Activated CD8-positive, alpha-beta memory T cell treated with anti-CD3 and anti-CD28 coated beads, Interleukin-2, amount 10 ng/mL, durations not matched to agents 7 days and 5 days (primary cell): ENCODE results near the gene CFAP74. TPM values are rescaled to one million over a fixed set of nuclear protein-coding genes. Genes with fewer than 3 reads are reported as not detected.

ENCODE experiments used
- ATAC-seq: fragments of 150-1000 bp; cut with Tn5 transposase; one replicate; pipeline ENCODE4 v1.10.0; 2021; ENCODE audit warnings: moderate library complexity
- CTCF ChIA-PET: fragments of 350-600 bp; sonication (Branson Sonifier 250); formaldehyde crosslinking; loops from one replicate; lab custom pipeline; 2021; ENCODE audit warnings: antibody characterized with exemption; lab: Charles Lee
- DNase-seq: peaks from one replicate; pipeline ENCODE4 v3.0.0-alpha.2; 2020
- H3K27ac Mint-ChIP-seq: one replicate; pipeline ENCODE4 v1.8.0; 2021; ENCODE audit warnings: mild to moderate bottlenecking, mixed read lengths
- H3K27me3 Mint-ChIP-seq: one replicate; pipeline ENCODE4 v1.8.0; 2021; ENCODE audit warnings: mixed read lengths
- H3K36me3 Mint-ChIP-seq: one replicate; pipeline ENCODE4 v1.8.0; 2021; ENCODE audit warnings: mild to moderate bottlenecking, mixed read lengths
- H3K4me1 Mint-ChIP-seq: one replicate; pipeline ENCODE4 v1.8.0; 2021; ENCODE audit warnings: mixed read lengths
- H3K4me3 Mint-ChIP-seq: one replicate; pipeline ENCODE4 v1.8.0; 2021; ENCODE audit warnings: mild to moderate bottlenecking, moderate library complexity, mixed read lengths
- H3K9me3 Mint-ChIP-seq: one replicate; pipeline ENCODE4 v1.8.0; 2022; ENCODE audit warnings: low read depth, mixed read lengths
- total RNA-seq, 2 experiments: library from RNA; stranded (reverse); gene quantifications; one replicate each; pipeline ENCODE4 v1.2.3, GENCODE V29; 2021

CFAP74 gene
- total RNA-seq, 2 experiments from 2014 or later: not detected

GRCh38 chr1:2046174-2046917 lies 42.8 kb upstream of the CFAP74 start:
- H3K4me3 Mint-ChIP-seq: no peak overlapping the region
- no peak overlapping the region for H3K27ac Mint-ChIP-seq
- H3K9me3 Mint-ChIP-seq: no peaks in the 10 kb centered on the region
- H3K4me1 Mint-ChIP-seq: peaks cover 16% of the 10 kb centered on the region
- CTCF ChIA-PET: interaction anchor here (1.0 to 4.3 kb wide), 5 partner anchors 9 to 106 kb away, joined by 3 to 84 read pairs (median 4); no protein-coding TSS in a partner anchor
- no peak for ATAC-seq
- no peaks in the 10 kb centered on the region for H3K36me3 Mint-ChIP-seq
- DNase-seq: peak; percentile 66
- H3K27me3 Mint-ChIP-seq: peaks cover 17% of the 10 kb centered on the region

- DNase-seq (no peak), ATAC-seq (no peak)
- Mint-ChIP-seq H3K36me3 (no peaks in the 10 kb centered on the region), H3K27me3 (peaks cover 16% of the 10 kb centered on the region), H3K27ac (no peak overlapping the region), H3K4me1 (peaks cover 16% of the 10 kb centered on the region), H3K9me3 (no peaks in the 10 kb centered on the region), H3K4me3 (no peak overlapping the region)
- CTCF ChIA-PET: interaction anchor here (0.9 to 4.3 kb wide), 25 partner anchors 10 to 148 kb away, joined by 3 to 84 read pairs (median 5); partner anchors contain the start of genes CFAP74 and GABRD
Measured at GRCh38 chr1:2045468-2046173, 42.0 kb upstream of the CFAP74 start.

- Mint-ChIP-seq H3K9me3 (no peaks in the 10 kb centered on the region), H3K27ac (no peak overlapping the region), H3K27me3 (peaks cover 16% of the 10 kb centered on the region), H3K36me3 (no peaks in the 10 kb centered on the region), H3K4me3 (peak overlapping the region; percentile 30), H3K4me1 (peaks cover 16% of the 10 kb centered on the region)
- ATAC-seq (peak; percentile 84), DNase-seq (peak; percentile 77)
- CTCF ChIA-PET: interaction anchor here (0.7 to 4.3 kb wide), 44 partner anchors 8 to 372 kb away, joined by 3 to 84 read pairs (median 4); partner anchors contain the start of genes CFAP74 and GABRD
Measured at GRCh38 chr1:2044510-2045319, 41.1 kb upstream of the CFAP74 start.

GRCh38 chr1:2043886-2044285 lies 40.3 kb upstream of the CFAP74 start:
- peaks cover 10% of the 10 kb centered on the region for H3K27me3 Mint-ChIP-seq
- H3K36me3 Mint-ChIP-seq: no peaks in the 10 kb centered on the region
- DNase-seq (no peak), ATAC-seq (no peak)
- H3K9me3 Mint-ChIP-seq: no peaks in the 10 kb centered on the region
- H3K27ac Mint-ChIP-seq: no peak overlapping the region
- H3K4me3 Mint-ChIP-seq: no peak overlapping the region
- CTCF ChIA-PET: interaction anchor here (0.8 to 4.3 kb wide), 25 partner anchors 7 to 264 kb away, joined by 3 to 84 read pairs (median 6); partner anchors contain the start of genes CFAP74 and GABRD
- H3K4me1 Mint-ChIP-seq: peaks cover 8% of the 10 kb centered on the region

- no peak for DNase-seq
- Mint-ChIP-seq H3K27me3 (peaks cover 2% of the 10 kb centered on the region), H3K9me3 (no peaks in the 10 kb centered on the region), H3K27ac (no peak overlapping the region), H3K4me1 (peaks cover 8% of the 10 kb centered on the region), H3K36me3 (no peaks in the 10 kb centered on the region), H3K4me3 (no peak overlapping the region)
- CTCF ChIA-PET: interaction anchor here (1.2 to 4.3 kb wide), 6 partner anchors 13 to 135 kb away, joined by 3 to 84 read pairs (median 10); no protein-coding TSS in a partner anchor
- no peak for ATAC-seq
Measured at GRCh38 chr1:2042830-2043773, 39.5 kb upstream of the CFAP74 start.

- H3K27ac Mint-ChIP-seq: no peak overlapping the region
- H3K27me3 Mint-ChIP-seq: no peaks in the 10 kb centered on the region
- DNase-seq: no peak
- no peaks in the 10 kb centered on the region for H3K36me3 Mint-ChIP-seq
- CTCF ChIA-PET: interaction anchor here (1.2 kb wide), 1 partner anchor 81 kb away, joined by 3 read pairs; no protein-coding TSS in a partner anchor
- no peaks in the 10 kb centered on the region for H3K9me3 Mint-ChIP-seq
- no peak overlapping the region for H3K4me3 Mint-ChIP-seq
- no peak for ATAC-seq
- H3K4me1 Mint-ChIP-seq: peaks cover 8% of the 10 kb centered on the region
Measured at GRCh38 chr1:2041887-2042286, 38.3 kb upstream of the CFAP74 start.

- H3K4me3 Mint-ChIP-seq: no peak overlapping the region
- no peaks in the 10 kb centered on the region for H3K27me3 Mint-ChIP-seq
- H3K4me1 Mint-ChIP-seq: peaks cover 8% of the 10 kb centered on the region
- H3K36me3 Mint-ChIP-seq: no peaks in the 10 kb centered on the region
- no peaks in the 10 kb centered on the region for H3K9me3 Mint-ChIP-seq
- CTCF ChIA-PET: interaction anchor here (1.2 kb wide), 1 partner anchor 81 kb away, joined by 3 read pairs; no protein-coding TSS in a partner anchor
- no peak for ATAC-seq
- no peak for DNase-seq
- no peak overlapping the region for H3K27ac Mint-ChIP-seq
Measured at GRCh38 chr1:2041305-2041704, 37.7 kb upstream of the CFAP74 start.

- H3K4me3 Mint-ChIP-seq: no peak overlapping the region
- H3K27ac Mint-ChIP-seq: no peak overlapping the region
- no peaks in the 10 kb centered on the region for H3K4me1 Mint-ChIP-seq
- CTCF ChIA-PET: no interaction called here
- no peaks in the 10 kb centered on the region for H3K27me3 Mint-ChIP-seq
- H3K9me3 Mint-ChIP-seq: no peaks in the 10 kb centered on the region
- no peak for ATAC-seq
- no peaks in the 10 kb centered on the region for H3K36me3 Mint-ChIP-seq
- DNase-seq: no peak
Measured at GRCh38 chr1:2039251-2039650, 35.7 kb upstream of the CFAP74 start.

GRCh38 chr1:2038229-2038628 lies 34.6 kb upstream of the CFAP74 start:
- CTCF ChIA-PET: no interaction called here

GRCh38 chr1:2037314-2037979 lies 33.9 kb upstream of the CFAP74 start:
- Mint-ChIP-seq H3K9me3 (no peaks in the 10 kb centered on the region), H3K27me3 (no peaks in the 10 kb centered on the region), H3K4me1 (no peaks in the 10 kb centered on the region), H3K27ac (no peak overlapping the region), H3K4me3 (no peak overlapping the region), H3K36me3 (no peaks in the 10 kb centered on the region)
- ATAC-seq (no peak), DNase-seq (no peak)
- CTCF ChIA-PET: no interaction called here

More at GRCh38 chr1:2038229-2038628, 34.6 kb upstream of the CFAP74 start:
- Mint-ChIP-seq H3K27ac (no peak overlapping the region), H3K9me3 (no peaks in the 10 kb centered on the region), H3K36me3 (no peaks in the 10 kb centered on the region), H3K4me1 (no peaks in the 10 kb centered on the region), H3K27me3 (no peaks in the 10 kb centered on the region), H3K4me3 (no peak overlapping the region)
- DNase-seq (no peak), ATAC-seq (no peak)

GRCh38 chr1:2036287-2036686 lies 32.7 kb upstream of the CFAP74 start:
- CTCF ChIA-PET: interaction anchor here (1.2 kb wide), 1 partner anchor 8 kb away, joined by 5 read pairs; no protein-coding TSS in a partner anchor
- H3K27me3 Mint-ChIP-seq: no peaks in the 10 kb centered on the region
- H3K4me1 Mint-ChIP-seq: no peaks in the 10 kb centered on the region
- H3K4me3 Mint-ChIP-seq: no peak overlapping the region
- H3K9me3 Mint-ChIP-seq: no peaks in the 10 kb centered on the region
- H3K36me3 Mint-ChIP-seq: no peaks in the 10 kb centered on the region
- no peak for ATAC-seq
- no peak for DNase-seq
- no peak overlapping the region for H3K27ac Mint-ChIP-seq

GRCh38 chr1:2033165-2033564 lies 29.6 kb upstream of the CFAP74 start:
- no peak for ATAC-seq
- CTCF ChIA-PET: no interaction called here
- DNase-seq: no peak
- no peak overlapping the region for H3K4me3 Mint-ChIP-seq
- H3K36me3 Mint-ChIP-seq: no peaks in the 10 kb centered on the region
- H3K4me1 Mint-ChIP-seq: no peaks in the 10 kb centered on the region
- no peaks in the 10 kb centered on the region for H3K9me3 Mint-ChIP-seq
- H3K27ac Mint-ChIP-seq: no peak overlapping the region
- no peaks in the 10 kb centered on the region for H3K27me3 Mint-ChIP-seq
